Muscle of back (tissue), 11 donors: ENCODE data around the gene KLHL29. TPM values are rescaled to one million over a fixed set of nuclear protein-coding genes. Genes with fewer than 3 reads are reported as not detected.

ENCODE experiments used
- DNase-seq, 3 donors: peaks; one replicate each; pipeline versions ENCODE4 v3.0.0 to v3.0.0-alpha.2; 2013
- polyA plus RNA-seq, 10 donors: library from polyadenylated mRNA; unstranded; fragments of 120-200 nt; gene quantifications; one replicate each; pipeline ENCODE4 v1.2.1, GENCODE V29; 2013; ENCODE audit not compliant: insufficient read length in 10 of 10

The KLHL29 gene
- polyA plus RNA-seq, 10 donors: 5.6 to 10.3 (median 7.6) TPM

- no peak for DNase-seq
Observed at GRCh38 chr2:23629772-23630480, 244.9 kb downstream of the KLHL29 start.

GRCh38 chr2:23630961-23631360, 246.0 kb downstream of the KLHL29 start:
- no peak for DNase-seq

- DNase-seq: no peak
Observed at GRCh38 chr2:23631389-23631788, 246.4 kb downstream of the KLHL29 start.

GRCh38 chr2:23632386-23632785, 247.4 kb downstream of the KLHL29 start:
- DNase-seq: no peak

- DNase-seq: no peak
Observed at GRCh38 chr2:23632831-23633395, 247.9 kb downstream of the KLHL29 start.

- no peak for DNase-seq
Observed at GRCh38 chr2:23633966-23634365, 249.0 kb downstream of the KLHL29 start.

GRCh38 chr2:23635442-23636340, 250.7 kb downstream of the KLHL29 start:
- no peak for DNase-seq

- DNase-seq: peak in 1 of 3 donors; percentile 58
Observed at GRCh38 chr2:23636426-23636825, 251.4 kb downstream of the KLHL29 start.

GRCh38 chr2:23637011-23637778, 252.2 kb downstream of the KLHL29 start:
- DNase-seq: peak; percentile 61 to 83 (median 71)

GRCh38 chr2:23639406-23639982, 254.5 kb downstream of the KLHL29 start:
- no peak for DNase-seq

GRCh38 chr2:23640711-23641110, 255.7 kb downstream of the KLHL29 start:
- no peak for DNase-seq

- DNase-seq: no peak
Observed at GRCh38 chr2:23642516-23642915, 257.5 kb downstream of the KLHL29 start.

- DNase-seq: no peak
Observed at GRCh38 chr2:23645230-23645808, 260.3 kb downstream of the KLHL29 start.

- DNase-seq: no peak
Observed at GRCh38 chr2:23647563-23647962, 262.6 kb downstream of the KLHL29 start.

GRCh38 chr2:23649303-23649702, 264.3 kb downstream of the KLHL29 start:
- no peak for DNase-seq

GRCh38 chr2:23649819-23650218, 264.8 kb downstream of the KLHL29 start:
- DNase-seq: no peak

GRCh38 chr2:23651187-23652080, 266.5 kb downstream of the KLHL29 start:
- no peak for DNase-seq

- no peak for DNase-seq
Observed at GRCh38 chr2:23653326-23653725, 268.3 kb downstream of the KLHL29 start.

- no peak for DNase-seq
Observed at GRCh38 chr2:23654756-23655155, 269.8 kb downstream of the KLHL29 start.
